RWPE1 (cell line): ENCODE data around the gene CACNG6.

Experiments
- CTCF ChIA-PET: fragments of 350-600 bp; sonication (Branson Sonifier 250); formaldehyde crosslinking; extraction: SDS; loops from one replicate; lab custom pipeline; 2021; lab: Yijun Ruan, JAX
- POLR2A ChIA-PET: fragments of 400-600 bp; formaldehyde crosslinking; extraction: SDS; loops from one replicate; lab custom pipeline; 2020; ENCODE audit warnings: antibody characterized with exemption; ENCODE audit not compliant: low non-redundant PET; lab: Yijun Ruan, JAX
- DNase-seq: peaks from one replicate; pipeline ENCODE4 v3.0.0; 2012; ENCODE audit warnings: low spot score
- H3K27ac ChIP-seq: fragments of 450-650 bp; 2 replicates; pipeline ENCODE4 v1.5.1; 2017
- TF ChIP-seq, protein P1 (sequence below): fragments of 450-650 bp; conservative IDR thresholded peaks from 2 replicates; pipeline ENCODE4 v1.5.1; 2017; ENCODE audit warnings: low read depth, mild to moderate bottlenecking

Gene CACNG6

DNA sequence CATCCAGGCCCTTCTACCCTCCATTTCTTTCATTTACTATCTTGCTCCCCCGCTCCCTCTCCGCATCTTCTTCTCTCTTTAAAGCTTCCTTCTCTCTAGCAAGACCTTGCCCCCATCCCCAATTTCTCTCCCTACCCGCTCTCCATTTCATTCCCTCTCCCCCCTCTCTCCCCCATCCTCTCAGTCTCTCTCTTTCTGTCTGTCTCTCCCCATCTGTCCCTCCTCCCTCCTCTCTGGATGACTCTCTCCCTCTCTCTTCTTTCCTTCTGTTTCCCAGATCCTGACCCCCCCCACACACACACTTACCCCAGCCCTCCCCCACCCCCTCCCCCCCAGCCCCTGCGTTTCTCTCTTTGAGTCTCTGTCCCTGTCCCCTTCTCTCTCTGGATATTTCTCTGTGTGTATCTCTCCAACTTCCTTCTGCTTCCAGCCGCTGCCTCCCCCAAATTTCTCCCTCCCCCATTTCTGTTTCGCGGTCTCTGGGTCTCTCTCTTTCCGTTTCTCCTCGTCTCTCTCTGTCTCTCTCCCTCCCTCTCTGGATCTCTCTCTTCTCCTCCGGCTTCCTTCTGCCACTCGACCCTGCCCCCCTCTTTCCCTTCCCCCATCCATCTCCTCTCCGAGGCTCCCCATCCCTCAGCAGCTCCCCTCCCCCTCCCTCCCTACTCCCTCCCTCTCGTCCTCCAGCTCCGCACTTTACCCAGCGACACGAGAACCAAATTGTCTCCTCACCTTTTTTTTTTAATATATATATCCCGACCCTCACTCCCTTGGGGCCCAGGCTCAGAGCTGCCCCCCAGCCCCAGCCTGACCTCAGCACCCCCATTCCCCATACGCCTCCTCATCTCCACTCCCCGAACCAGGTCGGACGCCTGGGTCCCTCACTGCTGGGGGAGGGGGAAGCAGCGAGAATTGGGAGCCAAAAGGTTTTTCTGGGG lies 32.3 kb upstream of the CACNG6 start:
- no peak for DNase-seq
- CTCF ChIA-PET, result no interaction called here

DNA sequence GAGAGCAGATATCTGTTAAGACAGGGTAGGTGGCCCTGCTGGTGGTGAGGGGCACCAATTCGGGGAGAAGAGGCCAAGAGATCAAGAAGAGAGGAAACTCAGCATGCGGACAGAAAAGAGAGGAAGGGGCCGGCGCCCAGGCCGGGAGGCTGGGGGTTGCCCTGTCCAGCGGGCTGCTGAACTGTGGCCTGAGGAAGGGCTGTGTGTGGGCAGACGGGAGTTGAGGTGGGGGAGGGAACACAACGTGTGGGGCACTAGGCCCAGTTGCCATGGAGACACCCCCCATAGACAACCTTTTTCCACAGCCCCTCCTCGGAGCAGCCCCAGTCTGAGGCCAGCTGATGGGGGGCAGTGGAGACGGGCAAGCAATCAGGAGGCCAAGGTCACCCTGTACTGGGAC lies 31.2 kb upstream of the CACNG6 start:
- TF ChIP-seq, protein P1, sequence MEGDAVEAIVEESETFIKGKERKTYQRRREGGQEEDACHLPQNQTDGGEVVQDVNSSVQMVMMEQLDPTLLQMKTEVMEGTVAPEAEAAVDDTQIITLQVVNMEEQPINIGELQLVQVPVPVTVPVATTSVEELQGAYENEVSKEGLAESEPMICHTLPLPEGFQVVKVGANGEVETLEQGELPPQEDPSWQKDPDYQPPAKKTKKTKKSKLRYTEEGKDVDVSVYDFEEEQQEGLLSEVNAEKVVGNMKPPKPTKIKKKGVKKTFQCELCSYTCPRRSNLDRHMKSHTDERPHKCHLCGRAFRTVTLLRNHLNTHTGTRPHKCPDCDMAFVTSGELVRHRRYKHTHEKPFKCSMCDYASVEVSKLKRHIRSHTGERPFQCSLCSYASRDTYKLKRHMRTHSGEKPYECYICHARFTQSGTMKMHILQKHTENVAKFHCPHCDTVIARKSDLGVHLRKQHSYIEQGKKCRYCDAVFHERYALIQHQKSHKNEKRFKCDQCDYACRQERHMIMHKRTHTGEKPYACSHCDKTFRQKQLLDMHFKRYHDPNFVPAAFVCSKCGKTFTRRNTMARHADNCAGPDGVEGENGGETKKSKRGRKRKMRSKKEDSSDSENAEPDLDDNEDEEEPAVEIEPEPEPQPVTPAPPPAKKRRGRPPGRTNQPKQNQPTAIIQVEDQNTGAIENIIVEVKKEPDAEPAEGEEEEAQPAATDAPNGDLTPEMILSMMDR, result no peak
- POLR2A ChIA-PET, result no interaction called here
- no peak for DNase-seq
- no peak overlapping the region for H3K27ac ChIP-seq
- CTCF ChIA-PET, result no interaction called here

More for the DNA sequence above, 32.3 kb upstream of the CACNG6 start:
- no peak overlapping the region for H3K27ac ChIP-seq
- POLR2A ChIA-PET, result no interaction called here
- TF ChIP-seq, protein P1, result no peak

DNA sequence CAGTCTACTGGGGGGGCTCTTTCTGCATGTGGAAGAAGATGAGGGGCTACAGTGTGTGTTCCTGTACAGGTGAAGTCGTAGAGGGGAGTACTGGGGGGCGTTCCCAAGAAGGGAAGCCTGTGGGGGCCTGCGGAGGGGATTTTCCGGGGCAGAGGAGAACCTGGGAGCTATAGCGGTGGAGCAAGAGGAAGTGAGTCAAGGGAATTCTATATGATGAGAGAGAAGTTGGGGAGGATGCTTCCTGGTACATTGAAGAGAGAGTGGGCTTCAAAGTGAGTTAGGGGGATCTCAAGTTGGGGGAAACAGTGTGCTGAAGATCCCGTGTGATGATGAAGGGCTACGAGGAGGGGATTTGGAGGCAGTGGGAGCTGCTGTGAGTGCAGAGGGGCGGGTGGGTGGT lies 30.6 kb upstream of the CACNG6 start:
- CTCF ChIA-PET, result no interaction called here
- POLR2A ChIA-PET, result no interaction called here
- TF ChIP-seq, protein P1, result no peak
- DNase-seq, result no peak
- H3K27ac ChIP-seq, result no peak overlapping the region

DNA sequence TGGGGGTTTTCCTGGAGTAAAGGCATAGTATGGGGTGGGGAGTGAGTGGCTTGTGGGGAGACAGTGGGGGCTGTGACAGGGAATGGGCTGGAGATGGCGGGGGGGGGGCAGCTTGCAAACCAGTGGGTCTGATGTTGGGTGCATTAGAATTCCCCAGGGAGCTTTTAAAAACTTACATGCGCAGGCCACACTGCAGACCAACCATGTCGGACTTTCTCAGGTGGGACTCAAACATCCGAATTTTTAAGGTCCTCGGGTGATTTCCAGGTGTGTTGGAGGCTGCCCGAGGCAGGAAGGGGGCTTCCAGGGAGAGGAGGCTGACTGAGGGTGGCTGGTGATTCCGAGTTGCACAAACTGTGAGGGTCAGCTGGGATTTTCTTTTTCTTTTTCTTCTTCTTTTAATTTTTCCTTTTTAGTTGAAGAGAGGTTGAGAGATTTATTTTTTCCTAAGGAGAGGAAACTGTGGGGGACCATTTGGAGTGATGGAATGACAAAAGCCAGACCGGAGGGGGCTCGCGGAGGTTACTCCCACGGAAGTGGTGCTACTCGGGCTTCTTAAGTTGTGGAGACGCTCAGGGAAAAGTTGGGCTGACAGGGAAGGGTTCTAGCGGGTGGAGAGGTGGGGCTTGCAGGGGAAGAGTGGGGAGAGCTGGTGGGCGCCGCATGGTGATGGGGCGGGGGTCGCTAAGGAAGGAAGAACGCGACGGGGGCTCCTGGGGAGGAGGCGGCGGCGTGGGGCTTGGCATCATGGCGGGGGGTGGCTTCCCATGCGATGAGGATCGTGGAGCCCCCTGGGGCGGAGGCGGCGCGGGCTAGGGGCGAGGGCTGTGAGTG lies 29.7 kb upstream of the CACNG6 start:
- DNase-seq, result no peak
- CTCF ChIA-PET, result no interaction called here
- POLR2A ChIA-PET, result no interaction called here

DNA sequence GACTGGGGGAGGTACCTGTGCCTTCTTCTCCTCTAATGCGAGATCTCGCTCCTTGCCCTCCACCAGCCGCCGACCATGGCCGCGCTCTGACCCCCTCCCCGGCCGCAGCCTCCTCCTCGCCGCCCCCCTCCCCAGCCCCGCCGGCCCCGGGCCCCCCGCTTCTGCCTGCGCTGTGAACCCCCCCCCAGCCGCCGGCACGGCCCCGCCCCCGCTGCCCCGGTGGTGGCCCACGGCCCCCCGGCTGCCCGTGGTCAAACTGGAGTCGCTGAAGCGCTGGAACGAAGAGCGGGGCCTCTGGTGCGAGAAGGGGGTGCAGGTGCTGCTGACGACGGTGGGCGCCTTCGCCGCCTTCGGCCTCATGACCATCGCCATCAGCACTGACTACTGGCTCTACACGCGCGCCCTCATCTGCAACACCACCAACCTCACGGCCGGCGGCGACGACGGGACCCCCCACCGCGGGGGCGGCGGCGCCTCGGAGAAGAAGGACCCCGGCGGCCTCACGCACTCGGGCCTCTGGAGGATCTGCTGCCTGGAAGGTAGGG lies 28.5 kb upstream of the CACNG6 start, which contains the start of gene CACNG8:
Gene CACNG8, plus strand, starts transcription at position 51 of the 545 bp plus-strand sequence.
- ChIA-PET POLR2A (no interaction called here), CTCF (no interaction called here)
- TF ChIP-seq, protein P1, result no peak
- no peak within 1 kb of the TSS for H3K27ac ChIP-seq
- no peak for DNase-seq

More for the DNA sequence above, 29.7 kb upstream of the CACNG6 start:
- TF ChIP-seq, protein P1, result no peak
- H3K27ac ChIP-seq, result no peak overlapping the region

DNA sequence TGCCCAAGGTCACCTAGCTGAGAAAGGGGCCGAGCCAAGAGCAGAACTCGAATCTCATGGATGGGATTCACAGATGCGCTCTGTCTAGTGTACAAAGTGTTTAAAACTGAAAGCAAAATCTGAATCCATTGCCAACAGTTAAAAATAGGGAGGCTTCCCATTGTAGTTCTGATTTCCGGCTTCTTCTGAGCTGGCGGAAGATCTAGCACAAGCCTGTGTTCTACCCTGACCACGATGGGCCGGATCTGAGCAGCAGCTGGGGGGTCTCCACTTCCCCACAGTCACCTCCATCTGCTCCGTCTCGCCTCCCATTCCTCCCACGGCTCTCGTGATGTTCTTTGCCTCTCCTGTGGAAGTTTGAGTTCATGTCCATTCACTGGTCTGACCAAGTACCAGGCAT lies 26.3 kb upstream of the CACNG6 start:
- ChIA-PET POLR2A (no interaction called here), CTCF (no interaction called here)

More for the DNA sequence above, 26.3 kb upstream of the CACNG6 start:
- DNase-seq, result no peak
- TF ChIP-seq, protein P1, result no peak
- H3K27ac ChIP-seq, result no peak overlapping the region
